Hepatic stellate cell (primary cell): ENCODE results near the gene NPPB.

Experiments used
- DNase-seq: peaks from one replicate; pipeline ENCODE4 v3.0.0; 2011; ENCODE audit warnings: low spot score

Gene NPPB

GRCh38 chr1:11880911-11881748 lies 22.4 kb upstream of the NPPB start:
- no peak for DNase-seq

- no peak for DNase-seq
Observed at GRCh38 chr1:11880181-11880575, 21.4 kb upstream of the NPPB start.

- no peak for DNase-seq
Observed at GRCh38 chr1:11879311-11880180, 20.8 kb upstream of the NPPB start.

GRCh38 chr1:11878891-11879190 lies 20.1 kb upstream of the NPPB start:
- DNase-seq = no peak

GRCh38 chr1:11878081-11878890 lies 19.5 kb upstream of the NPPB start:
- no peak for DNase-seq

- no peak for DNase-seq
Observed at GRCh38 chr1:11877074-11877473, 18.3 kb upstream of the NPPB start.

GRCh38 chr1:11875094-11875493 lies 16.3 kb upstream of the NPPB start:
- no peak for DNase-seq

- no peak for DNase-seq
Observed at GRCh38 chr1:11874624-11875023, 15.9 kb upstream of the NPPB start.

GRCh38 chr1:11874258-11874562 lies 15.5 kb upstream of the NPPB start:
- DNase-seq = no peak

- DNase-seq = no peak
Observed at GRCh38 chr1:11873395-11874257, 14.9 kb upstream of the NPPB start.

GRCh38 chr1:11872545-11872944 lies 13.8 kb upstream of the NPPB start:
- DNase-seq = no peak

GRCh38 chr1:11869650-11870207 lies 11.0 kb upstream of the NPPB start:
- DNase-seq = no peak

- no peak for DNase-seq
Observed at GRCh38 chr1:11869104-11869503, 10.4 kb upstream of the NPPB start.

- no peak for DNase-seq
Observed at GRCh38 chr1:11868331-11868980, 9.7 kb upstream of the NPPB start.

GRCh38 chr1:11862890-11863289 lies 4.1 kb upstream of the NPPB start:
- DNase-seq = no peak

GRCh38 chr1:11860587-11860986 lies 1.8 kb upstream of the NPPB start:
- no peak for DNase-seq

- no peak for DNase-seq
Observed at GRCh38 chr1:11860083-11860482, 1.3 kb upstream of the NPPB start.

GRCh38 chr1:11858968-11859871 lies 475 bp upstream of the NPPB start:
- peak; percentile 73 for DNase-seq

- no peak for DNase-seq
Observed at GRCh38 chr1:11858158-11858557, 587 bp downstream of the NPPB start.
